Nephron (organoid): ENCODE data around the gene MRPL37.
A peak's percentile ranks its signal among the peaks of the same experiment; 100 is the strongest.

ENCODE experiments used
- H3K27ac Mint-ChIP-seq, 3 experiments: 2 replicates each; pipeline ENCODE4 v1.8.0; 2020; ENCODE audit warnings: mixed read lengths in 3 of 3, mild to moderate bottlenecking in 2 of 3, moderate library complexity in 1 of 3
- H3K27me3 Mint-ChIP-seq: 2 replicates; pipeline ENCODE4 v1.8.0; 2021; ENCODE audit warnings: low read depth, mild to moderate bottlenecking, moderate library complexity, mixed read lengths
- H3K36me3 Mint-ChIP-seq: 2 replicates; pipeline ENCODE4 v1.8.0; 2020; ENCODE audit warnings: low read depth, mixed read lengths
- H3K4me1 Mint-ChIP-seq: 2 replicates; pipeline ENCODE4 v1.8.0; 2020; ENCODE audit warnings: mixed read lengths
- H3K4me3 Mint-ChIP-seq, 3 experiments: 2 replicates each; pipeline ENCODE4 v1.8.0; 2020; ENCODE audit warnings: mild to moderate bottlenecking in 3 of 3, mixed read lengths in 3 of 3, moderate library complexity in 2 of 3
- H3K9me3 Mint-ChIP-seq: 2 replicates; pipeline ENCODE4 v1.8.0; 2020; ENCODE audit warnings: mixed read lengths
- TF ChIP-seq, protein P1 (sequence below), 3 experiments: fragments of 200-600 bp; sonication (generic); IDR thresholded peaks; one replicate each; pipeline ENCODE4 v1.5.0; 2021; ENCODE audit warnings: antibody characterized with exemption in 3 of 3; ENCODE audit not compliant: unreplicated experiment in 3 of 3

Gene MRPL37

DNA sequence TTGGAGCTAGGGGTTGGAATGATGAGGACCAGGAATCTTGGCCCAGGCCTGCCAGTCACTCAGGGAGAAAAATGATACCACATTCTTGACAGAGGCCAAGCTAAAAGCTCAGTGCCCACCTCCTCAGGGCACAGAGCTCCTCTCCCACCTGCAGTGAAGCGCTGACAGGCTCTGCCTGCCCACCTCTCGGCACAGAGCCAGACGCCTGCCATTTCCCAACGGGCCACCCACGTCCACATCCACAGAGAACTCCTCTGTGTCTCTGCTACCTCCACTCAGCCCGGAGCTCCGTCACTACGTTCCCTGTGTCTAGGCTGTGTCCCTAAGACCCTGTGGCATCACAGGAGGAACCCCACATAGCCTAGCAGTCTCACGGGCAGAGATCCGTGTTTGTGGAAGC lies 60.8 kb downstream of the MRPL37 start:
- TF ChIP-seq, protein P1, sequence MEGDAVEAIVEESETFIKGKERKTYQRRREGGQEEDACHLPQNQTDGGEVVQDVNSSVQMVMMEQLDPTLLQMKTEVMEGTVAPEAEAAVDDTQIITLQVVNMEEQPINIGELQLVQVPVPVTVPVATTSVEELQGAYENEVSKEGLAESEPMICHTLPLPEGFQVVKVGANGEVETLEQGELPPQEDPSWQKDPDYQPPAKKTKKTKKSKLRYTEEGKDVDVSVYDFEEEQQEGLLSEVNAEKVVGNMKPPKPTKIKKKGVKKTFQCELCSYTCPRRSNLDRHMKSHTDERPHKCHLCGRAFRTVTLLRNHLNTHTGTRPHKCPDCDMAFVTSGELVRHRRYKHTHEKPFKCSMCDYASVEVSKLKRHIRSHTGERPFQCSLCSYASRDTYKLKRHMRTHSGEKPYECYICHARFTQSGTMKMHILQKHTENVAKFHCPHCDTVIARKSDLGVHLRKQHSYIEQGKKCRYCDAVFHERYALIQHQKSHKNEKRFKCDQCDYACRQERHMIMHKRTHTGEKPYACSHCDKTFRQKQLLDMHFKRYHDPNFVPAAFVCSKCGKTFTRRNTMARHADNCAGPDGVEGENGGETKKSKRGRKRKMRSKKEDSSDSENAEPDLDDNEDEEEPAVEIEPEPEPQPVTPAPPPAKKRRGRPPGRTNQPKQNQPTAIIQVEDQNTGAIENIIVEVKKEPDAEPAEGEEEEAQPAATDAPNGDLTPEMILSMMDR (IDR thresholded peaks at IDR 0.05; ENCODE audit: unreplicated experiment in 3 of 3), result no peak
- Mint-ChIP-seq H3K4me3 (no peak overlapping the region), H3K27me3 (no peaks in the 10 kb centered on the region), H3K9me3 (no peaks in the 10 kb centered on the region), H3K4me1 (peaks cover 70% of the 10 kb centered on the region), H3K27ac (peak overlapping the region in 1 of 3 experiments; percentile 52), H3K36me3 (peaks cover 26% of the 10 kb centered on the region)

GRCh38 chr1:54262244-54262643 lies 62.3 kb downstream of the MRPL37 start:
- no peaks in the 10 kb centered on the region for H3K9me3 Mint-ChIP-seq
- peak overlapping the region in 2 of 3 experiments; percentile 38 to 49 for H3K27ac Mint-ChIP-seq
- H3K4me1 Mint-ChIP-seq, result peaks cover 64% of the 10 kb centered on the region
- no peaks in the 10 kb centered on the region for H3K27me3 Mint-ChIP-seq
- peaks cover 18% of the 10 kb centered on the region for H3K36me3 Mint-ChIP-seq
- no peak overlapping the region for H3K4me3 Mint-ChIP-seq
- TF ChIP-seq, protein P1 (IDR thresholded peaks at IDR 0.05; ENCODE audit: unreplicated experiment in 3 of 3), result no peak

- peak overlapping the region in 2 of 3 experiments; percentile 40 to 55 for H3K27ac Mint-ChIP-seq
- peaks cover 10% of the 10 kb centered on the region for H3K36me3 Mint-ChIP-seq
- H3K27me3 Mint-ChIP-seq, result no peaks in the 10 kb centered on the region
- no peaks in the 10 kb centered on the region for H3K9me3 Mint-ChIP-seq
- TF ChIP-seq, protein P1 (IDR thresholded peaks at IDR 0.05; ENCODE audit: unreplicated experiment in 3 of 3), result no peak
- peaks cover 62% of the 10 kb centered on the region for H3K4me1 Mint-ChIP-seq
- H3K4me3 Mint-ChIP-seq, result no peak overlapping the region
These were observed 63.7 kb downstream of the MRPL37 start for GRCh38 chr1:54263601-54264226.

DNA sequence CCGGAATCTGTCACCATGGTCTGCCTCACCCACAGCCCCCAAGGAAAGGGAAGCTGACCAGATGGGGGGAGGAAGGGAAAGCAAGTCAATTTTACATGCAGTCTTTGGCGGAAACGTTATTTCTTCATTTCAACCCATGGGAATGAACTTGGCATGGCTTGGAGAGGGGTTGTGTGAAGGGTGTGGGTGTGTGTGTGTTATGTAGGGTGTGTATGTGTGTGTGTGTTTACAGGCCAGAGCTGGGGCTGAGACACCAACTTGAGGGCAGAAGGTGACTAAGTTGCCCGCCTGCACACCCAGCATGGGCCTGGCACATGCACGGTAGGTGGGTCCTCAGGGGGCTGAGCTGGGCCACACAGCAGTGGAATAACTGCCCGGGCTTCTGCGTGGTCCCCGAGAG lies 65.2 kb downstream of the MRPL37 start:
- TF ChIP-seq, protein P1 (IDR thresholded peaks at IDR 0.05; ENCODE audit: unreplicated experiment in 3 of 3), result no peak
- Mint-ChIP-seq H3K4me1 (peaks cover 65% of the 10 kb centered on the region), H3K27ac (peak overlapping the region; percentile 40 to 82 (median 64)), H3K36me3 (peaks cover 15% of the 10 kb centered on the region), H3K4me3 (no peak overlapping the region), H3K9me3 (no peaks in the 10 kb centered on the region), H3K27me3 (no peaks in the 10 kb centered on the region)

DNA sequence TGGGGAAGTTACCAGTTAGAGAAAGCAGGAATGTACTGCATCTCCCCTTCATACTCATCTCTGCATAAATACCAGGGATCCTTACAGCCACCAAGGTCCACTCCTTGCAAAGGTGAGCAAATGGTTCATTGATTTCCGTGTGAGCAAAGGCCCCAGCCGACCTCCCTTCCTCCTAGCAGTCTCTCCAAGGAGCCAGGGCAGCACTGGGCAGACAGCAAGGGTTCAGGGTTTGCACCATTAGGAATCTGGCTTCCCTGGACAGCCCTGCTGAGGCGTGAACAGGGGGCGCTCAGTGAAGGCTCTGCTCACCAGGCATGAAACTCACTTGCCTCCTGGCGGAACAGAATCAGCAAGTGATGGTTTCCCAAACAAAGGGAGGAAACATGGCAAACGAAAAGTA lies 65.7 kb downstream of the MRPL37 start:
- Mint-ChIP-seq H3K36me3 (peaks cover 20% of the 10 kb centered on the region), H3K4me1 (peaks cover 66% of the 10 kb centered on the region), H3K9me3 (no peaks in the 10 kb centered on the region), H3K4me3 (no peak overlapping the region), H3K27me3 (no peaks in the 10 kb centered on the region), H3K27ac (peak overlapping the region in 2 of 3 experiments; percentile 64 to 82)
- TF ChIP-seq, protein P1 (IDR thresholded peaks at IDR 0.05; ENCODE audit: unreplicated experiment in 3 of 3), result no peak

- Mint-ChIP-seq H3K9me3 (no peaks in the 10 kb centered on the region), H3K4me1 (peaks cover 61% of the 10 kb centered on the region), H3K36me3 (peaks cover 17% of the 10 kb centered on the region), H3K4me3 (no peak overlapping the region), H3K27ac (peak overlapping the region in 1 of 3 experiments; percentile 64), H3K27me3 (no peaks in the 10 kb centered on the region)
- TF ChIP-seq, protein P1 (IDR thresholded peaks at IDR 0.05; ENCODE audit: unreplicated experiment in 3 of 3), result no peak
These were observed 66.2 kb downstream of the MRPL37 start for GRCh38 chr1:54266195-54266594.
